ENCODE data around the gene CYTH1. TPM values are rescaled to one million over a fixed set of nuclear protein-coding genes. Genes with fewer than 3 reads are reported as not detected.

Gene CYTH1
- polyA plus RNA-seq, 1 donor from 2014 or later, result 120 TPM

DNA sequence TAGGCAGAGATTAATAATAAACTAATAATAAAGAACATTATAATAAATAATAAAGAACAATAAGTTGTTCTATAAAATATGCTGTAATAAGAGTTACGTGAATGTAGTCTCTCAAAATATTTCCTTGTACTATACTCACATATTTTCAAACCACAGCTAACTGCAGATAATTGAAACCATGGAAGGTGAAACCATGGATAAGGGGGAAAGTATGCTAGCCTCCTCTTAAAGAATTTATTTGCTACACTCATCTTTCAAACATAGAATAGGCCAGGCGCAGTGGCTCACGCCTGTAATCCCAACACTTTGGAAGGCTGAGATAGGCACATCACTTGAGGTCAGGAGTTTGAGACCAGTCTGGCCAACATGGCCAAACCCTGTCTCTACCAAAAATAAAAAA is 18.5 kb downstream of the CYTH1 start:
- Histone ChIP-seq H3K79me2 (replicated peaks; ENCODE audit: insufficient read depth, low read length) (peaks cover 19% of the 10 kb centered on the region), H4K20me1 (ENCODE audit: insufficient read depth) (no peaks in the 10 kb centered on the region)
- TF ChIP-seq EP300 (conservative IDR thresholded peaks at IDR 0.05; ENCODE audit: poor library complexity, severe bottlenecking), result no peak
- no peak for TF ChIP-seq TAF1 (IDR thresholded peaks at IDR 0.05; ENCODE audit: low read depth)
- TF ChIP-seq RAD21 (conservative IDR thresholded peaks at IDR 0.05), result no peak
- TF ChIP-seq, protein P1, sequence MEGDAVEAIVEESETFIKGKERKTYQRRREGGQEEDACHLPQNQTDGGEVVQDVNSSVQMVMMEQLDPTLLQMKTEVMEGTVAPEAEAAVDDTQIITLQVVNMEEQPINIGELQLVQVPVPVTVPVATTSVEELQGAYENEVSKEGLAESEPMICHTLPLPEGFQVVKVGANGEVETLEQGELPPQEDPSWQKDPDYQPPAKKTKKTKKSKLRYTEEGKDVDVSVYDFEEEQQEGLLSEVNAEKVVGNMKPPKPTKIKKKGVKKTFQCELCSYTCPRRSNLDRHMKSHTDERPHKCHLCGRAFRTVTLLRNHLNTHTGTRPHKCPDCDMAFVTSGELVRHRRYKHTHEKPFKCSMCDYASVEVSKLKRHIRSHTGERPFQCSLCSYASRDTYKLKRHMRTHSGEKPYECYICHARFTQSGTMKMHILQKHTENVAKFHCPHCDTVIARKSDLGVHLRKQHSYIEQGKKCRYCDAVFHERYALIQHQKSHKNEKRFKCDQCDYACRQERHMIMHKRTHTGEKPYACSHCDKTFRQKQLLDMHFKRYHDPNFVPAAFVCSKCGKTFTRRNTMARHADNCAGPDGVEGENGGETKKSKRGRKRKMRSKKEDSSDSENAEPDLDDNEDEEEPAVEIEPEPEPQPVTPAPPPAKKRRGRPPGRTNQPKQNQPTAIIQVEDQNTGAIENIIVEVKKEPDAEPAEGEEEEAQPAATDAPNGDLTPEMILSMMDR (IDR thresholded peaks at IDR 0.05; ENCODE audit: poor library complexity, severe bottlenecking), result no peak
- no peak for TF ChIP-seq MXI1 (conservative IDR thresholded peaks at IDR 0.05; ENCODE audit: poor library complexity, severe bottlenecking)

DNA sequence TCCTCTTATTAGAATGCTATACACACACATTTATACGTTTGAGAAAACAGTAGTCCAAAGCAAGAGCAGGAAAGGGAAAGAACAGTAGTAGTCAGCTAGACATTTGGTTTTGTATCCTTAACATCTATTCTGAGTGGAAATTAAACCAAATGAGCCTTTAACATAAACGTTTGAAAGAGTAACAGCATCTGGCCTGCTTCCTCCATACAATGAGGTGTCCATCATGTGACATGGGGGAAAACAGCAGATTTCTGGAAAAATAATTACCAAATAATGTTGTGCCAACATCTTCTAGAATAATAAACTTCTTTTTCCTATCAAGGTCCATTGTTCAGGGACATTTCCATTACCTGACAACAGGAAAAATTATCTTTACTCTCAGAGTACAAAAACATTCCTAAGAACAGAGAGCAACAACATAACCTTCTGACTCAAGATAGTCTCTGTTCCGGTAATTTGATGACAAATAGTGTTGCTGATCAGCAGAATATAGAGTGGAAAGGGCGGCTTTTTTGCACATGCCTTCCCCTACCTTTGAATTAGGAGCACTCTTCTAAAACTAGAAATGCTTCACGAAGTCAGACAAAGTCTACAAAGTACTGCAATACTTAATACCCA is 20.2 kb downstream of the CYTH1 start:
- no peak for TF ChIP-seq EZH2 (IDR thresholded peaks at IDR 0.05; ENCODE audit: borderline replicate concordance, insufficient read depth, low read length, poor library complexity, severe bottlenecking)
- TF ChIP-seq, protein P1 (IDR thresholded peaks at IDR 0.05; ENCODE audit: poor library complexity, severe bottlenecking), result no peak
- no peak for TF ChIP-seq EP300 (conservative IDR thresholded peaks at IDR 0.05; ENCODE audit: poor library complexity, severe bottlenecking)
- TF ChIP-seq TAF1 (IDR thresholded peaks at IDR 0.05; ENCODE audit: low read depth), result no peak
- no peak for TF ChIP-seq POLR2AphosphoS5 (IDR thresholded peaks at IDR 0.05)
- TF ChIP-seq, protein P2, sequence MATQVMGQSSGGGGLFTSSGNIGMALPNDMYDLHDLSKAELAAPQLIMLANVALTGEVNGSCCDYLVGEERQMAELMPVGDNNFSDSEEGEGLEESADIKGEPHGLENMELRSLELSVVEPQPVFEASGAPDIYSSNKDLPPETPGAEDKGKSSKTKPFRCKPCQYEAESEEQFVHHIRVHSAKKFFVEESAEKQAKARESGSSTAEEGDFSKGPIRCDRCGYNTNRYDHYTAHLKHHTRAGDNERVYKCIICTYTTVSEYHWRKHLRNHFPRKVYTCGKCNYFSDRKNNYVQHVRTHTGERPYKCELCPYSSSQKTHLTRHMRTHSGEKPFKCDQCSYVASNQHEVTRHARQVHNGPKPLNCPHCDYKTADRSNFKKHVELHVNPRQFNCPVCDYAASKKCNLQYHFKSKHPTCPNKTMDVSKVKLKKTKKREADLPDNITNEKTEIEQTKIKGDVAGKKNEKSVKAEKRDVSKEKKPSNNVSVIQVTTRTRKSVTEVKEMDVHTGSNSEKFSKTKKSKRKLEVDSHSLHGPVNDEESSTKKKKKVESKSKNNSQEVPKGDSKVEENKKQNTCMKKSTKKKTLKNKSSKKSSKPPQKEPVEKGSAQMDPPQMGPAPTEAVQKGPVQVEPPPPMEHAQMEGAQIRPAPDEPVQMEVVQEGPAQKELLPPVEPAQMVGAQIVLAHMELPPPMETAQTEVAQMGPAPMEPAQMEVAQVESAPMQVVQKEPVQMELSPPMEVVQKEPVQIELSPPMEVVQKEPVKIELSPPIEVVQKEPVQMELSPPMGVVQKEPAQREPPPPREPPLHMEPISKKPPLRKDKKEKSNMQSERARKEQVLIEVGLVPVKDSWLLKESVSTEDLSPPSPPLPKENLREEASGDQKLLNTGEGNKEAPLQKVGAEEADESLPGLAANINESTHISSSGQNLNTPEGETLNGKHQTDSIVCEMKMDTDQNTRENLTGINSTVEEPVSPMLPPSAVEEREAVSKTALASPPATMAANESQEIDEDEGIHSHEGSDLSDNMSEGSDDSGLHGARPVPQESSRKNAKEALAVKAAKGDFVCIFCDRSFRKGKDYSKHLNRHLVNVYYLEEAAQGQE (IDR thresholded peaks at IDR 0.05; ENCODE audit: borderline replicate concordance), result no peak
- no peak for TF ChIP-seq MXI1 (conservative IDR thresholded peaks at IDR 0.05; ENCODE audit: poor library complexity, severe bottlenecking)
- TF ChIP-seq RAD21 (conservative IDR thresholded peaks at IDR 0.05), result no peak
- TF ChIP-seq SMC3 (conservative IDR thresholded peaks at IDR 0.05; ENCODE audit: poor library complexity), result no peak
- Histone ChIP-seq H3K4me3 (ENCODE audit: low read length) (no peak overlapping the region), H3K9me2 (ENCODE audit: insufficient read depth, low read length) (no peaks in the 10 kb centered on the region), H3K9ac (ENCODE audit: low read length) (no peak overlapping the region), H3K79me2 (replicated peaks; ENCODE audit: insufficient read depth, low read length) (peaks cover 19% of the 10 kb centered on the region), H3K27me3 (ENCODE audit: insufficient read depth, low read depth, low read length) (no peaks in the 10 kb centered on the region), H2AFZ (ENCODE audit: low read depth, low read length) (no peak overlapping the region), H3K4me2 (ENCODE audit: low read length) (no peak overlapping the region), H3F3A (ENCODE audit: insufficient read depth, low read length, poor library complexity, severe bottlenecking) (no peaks in the 10 kb centered on the region), H3K9me3 (ENCODE audit: low read length) (no peaks in the 10 kb centered on the region), H3K36me3 (ENCODE audit: insufficient read depth, low read length) (no peaks in the 10 kb centered on the region), H3K27ac (ENCODE audit: low read length) (no peak overlapping the region), H4K20me1 (ENCODE audit: insufficient read depth) (no peaks in the 10 kb centered on the region)

More for the DNA sequence above, 18.5 kb downstream of the CYTH1 start:
- H3K9ac ChIP-seq (ENCODE audit: low read length), result no peak overlapping the region
- H3K9me3 ChIP-seq (ENCODE audit: low read length), result no peaks in the 10 kb centered on the region
- H2AFZ ChIP-seq (ENCODE audit: low read depth, low read length), result no peak overlapping the region
- no peaks in the 10 kb centered on the region for H3K36me3 ChIP-seq (ENCODE audit: insufficient read depth, low read length)
- H3F3A ChIP-seq (ENCODE audit: insufficient read depth, low read length, poor library complexity, severe bottlenecking), result no peaks in the 10 kb centered on the region
- no peak overlapping the region for H3K4me2 ChIP-seq (ENCODE audit: low read length)
- no peaks in the 10 kb centered on the region for H3K27me3 ChIP-seq (ENCODE audit: insufficient read depth, low read depth, low read length)
- H3K9me2 ChIP-seq (ENCODE audit: insufficient read depth, low read length), result no peaks in the 10 kb centered on the region
- H3K4me3 ChIP-seq (ENCODE audit: low read length), result no peak overlapping the region
- H3K27ac ChIP-seq (ENCODE audit: low read length), result no peak overlapping the region

Measured in neural cell (in vitro differentiated cells).